GM21619 (cell line): ENCODE data around the gene TMEM198.

Experiments
- ATAC-seq: cut with Tn5 transposase; IDR thresholded peaks from one replicate; pipeline ENCODE4 v1.9.1; 2021; ENCODE audit not compliant: unreplicated experiment

TMEM198 gene

GRCh38 chr2:219508971-219509779 is 34.7 kb upstream of the TMEM198 start:
- ATAC-seq = peak; percentile 19

- peak; percentile 75 for ATAC-seq
Observed at GRCh38 chr2:219509780-219510511, 33.9 kb upstream of the TMEM198 start.

GRCh38 chr2:219510512-219511135 is 33.2 kb upstream of the TMEM198 start:
- no peak for ATAC-seq

- ATAC-seq = no peak
Observed at GRCh38 chr2:219511547-219512325, 32.1 kb upstream of the TMEM198 start.

GRCh38 chr2:219512524-219513216 is 31.2 kb upstream of the TMEM198 start:
- ATAC-seq = no peak

- no peak for ATAC-seq
Observed at GRCh38 chr2:219513787-219514186, 30.0 kb upstream of the TMEM198 start.

GRCh38 chr2:219514196-219514761 is 29.5 kb upstream of the TMEM198 start, which contains the start of gene ASIC4:
Gene ASIC4 (plus strand): TSS chr2:219514482. CDS start chr2:219514725, 243 bp downstream.
- no peak for ATAC-seq

- no peak for ATAC-seq
Observed at GRCh38 chr2:219514836-219515235, 29.0 kb upstream of the TMEM198 start.

GRCh38 chr2:219515874-219516629 is 27.8 kb upstream of the TMEM198 start:
- ATAC-seq = no peak

- ATAC-seq = no peak
Observed at GRCh38 chr2:219516888-219517287, 26.9 kb upstream of the TMEM198 start.

GRCh38 chr2:219517954-219518778 is 25.7 kb upstream of the TMEM198 start:
- no peak for ATAC-seq

- no peak for ATAC-seq
Observed at GRCh38 chr2:219519526-219519916, 24.3 kb upstream of the TMEM198 start.

GRCh38 chr2:219520079-219520478 is 23.7 kb upstream of the TMEM198 start:
- ATAC-seq = no peak

GRCh38 chr2:219521066-219521880 is 22.6 kb upstream of the TMEM198 start:
- no peak for ATAC-seq

- ATAC-seq = no peak
Observed at GRCh38 chr2:219522111-219523030, 21.5 kb upstream of the TMEM198 start.

- no peak for ATAC-seq
Observed at GRCh38 chr2:219523031-219523671, 20.7 kb upstream of the TMEM198 start.
